OCI-LY7 (cell line): ENCODE measurements around the gene GPRIN1. TPM values are rescaled to one million over a fixed set of nuclear protein-coding genes. Genes with fewer than 3 reads are reported as not detected.
"Not testable (repeated sequence)": the region's sequence is repeated elsewhere in the genome, so short reads cannot be mapped to it uniquely, and the experiment has no call there.

Experiments used
- BruUV-seq: library from RNA; stranded (reverse); fragments of 400-500 nt; replicated peaks from 2 replicates; lab custom pipeline; 2021; lab: Mats Ljungman, UMichigan
- CTCF ChIA-PET: fragments of 300-600 bp; sonication (Branson Sonifier 250); formaldehyde crosslinking; loops from one replicate; lab custom pipeline; 2022; ENCODE audit warnings: antibody characterized with exemption; ENCODE audit not compliant: unreplicated experiment; lab: Charles Lee
- POLR2A ChIA-PET: fragments of 300-600 bp; sonication (Branson Sonifier 250); formaldehyde crosslinking; loops from one replicate; lab custom pipeline; 2022; ENCODE audit warnings: antibody characterized with exemption; lab: Charles Lee
- DNase-seq: peaks from one replicate; pipeline ENCODE4 v3.0.0-alpha.2; 2015; ENCODE audit warnings: low spot score
- H2AFZ ChIP-seq: fragments of 200-600 bp; sonication (generic), shearing (Covaris generic); 2 replicates; pipeline ENCODE4 v1.6.1; 2014; ENCODE audit warnings: mild to moderate bottlenecking, antibody characterized with exemption, low read length, moderate library complexity
- H3K27ac ChIP-seq: fragments of 200-600 bp; sonication (generic); 2 replicates; pipeline ENCODE4 v1.5.1; 2014; ENCODE audit warnings: mixed run types, low read depth, mild to moderate bottlenecking, moderate library complexity, low read length, inconsistent platforms; ENCODE audit not compliant: poor library complexity, severe bottlenecking
- H3K36me3 ChIP-seq: fragments of 200-600 bp; sonication (generic); 2 replicates; pipeline ENCODE4 v1.6.1; 2014; ENCODE audit warnings: mild to moderate bottlenecking, antibody characterized with exemption, low read length, moderate library complexity, mixed read lengths; ENCODE audit not compliant: insufficient read depth
- H3K4me1 ChIP-seq: fragments of 200-600 bp; sonication (generic); 2 replicates; pipeline ENCODE4 v1.5.1; 2014; ENCODE audit warnings: mild to moderate bottlenecking, low read length; ENCODE audit not compliant: insufficient read depth, poor library complexity, severe bottlenecking
- H3K4me2 ChIP-seq: fragments of 200-600 bp; sonication (generic); 2 replicates; pipeline ENCODE4 v1.6.1; 2014; ENCODE audit warnings: mild to moderate bottlenecking, low read length
- H3K4me3 ChIP-seq: fragments of 200-600 bp; sonication (generic); 2 replicates; pipeline ENCODE4 v1.5.1; 2014; ENCODE audit warnings: mild to moderate bottlenecking, low read depth, low read length; ENCODE audit not compliant: poor library complexity, severe bottlenecking
- H3K79me2 ChIP-seq: fragments of 200-600 bp; sonication (generic); 2 replicates; pipeline ENCODE4 v1.6.1; 2016; ENCODE audit warnings: low read depth, mild to moderate bottlenecking, low read length, moderate library complexity, mixed read lengths; ENCODE audit not compliant: insufficient read depth
- H3K9me2 ChIP-seq: fragments of 200-600 bp; sonication (generic); 2 replicates; pipeline ENCODE4 v1.6.1; 2016; ENCODE audit warnings: mild to moderate bottlenecking, low read length, mixed read lengths; ENCODE audit not compliant: insufficient read depth
- H3K9me3 ChIP-seq: fragments of 200-600 bp; sonication (generic); 2 replicates; pipeline ENCODE4 v1.6.1; 2014; ENCODE audit warnings: mild to moderate bottlenecking, mixed run types, low read length, mixed read lengths
- H4K20me1 ChIP-seq: fragments of 200-600 bp; sonication (generic); 2 replicates; pipeline ENCODE4 v1.6.1; 2014; ENCODE audit warnings: mild to moderate bottlenecking, antibody characterized with exemption, low read length, moderate library complexity, mixed read lengths; ENCODE audit not compliant: insufficient read depth
- CTCF ChIP-seq: fragments of 200-600 bp; sonication (generic); conservative IDR thresholded peaks from 2 replicates; pipeline ENCODE4 v1.5.1; 2014; ENCODE audit warnings: mild to moderate bottlenecking, antibody characterized with exemption, low read length, moderate library complexity, mixed read lengths
- EZH2phosphoT487 ChIP-seq: fragments of 200-600 bp; sonication (generic); IDR thresholded peaks from 2 replicates; pipeline ENCODE4 v1.6.1; 2018; ENCODE audit warnings: low read depth, borderline replicate concordance, mild to moderate bottlenecking, mixed run types, antibody characterized with exemption, low read length, moderate library complexity, mixed read lengths
- intact Hi-C: fragments of 100-400 bp; cut with micrococcal nuclease; formaldehyde crosslinking; loops from one replicate; pipeline ENCODE4 v1.10.0; 2022; ENCODE audit not compliant: unreplicated experiment
- total RNA-seq, 2 experiments: library from RNA; depleted of rRNA in 1 of 2; stranded (reverse); fragments of >200 nt in 1 of 2; shearing (Covaris generic) in 1 of 2; gene quantifications; 2 replicates each; pipeline ENCODE4 v1.2.3, GENCODE V29; 2014 to 2022

The GPRIN1 gene
- total RNA-seq, 2 experiments from 2014 or later: 3.8 to 5.3 TPM

GRCh38 chr5:176603091-176603490 lies 6.9 kb downstream of the GPRIN1 start:
- Histone ChIP-seq H3K36me3 (no peaks in the 10 kb centered on the region), H3K4me2 (no peak overlapping the region), H4K20me1 (no peaks in the 10 kb centered on the region), H3K4me3 (no peak overlapping the region), H3K4me1 (no peaks in the 10 kb centered on the region), H3K79me2 (no peaks in the 10 kb centered on the region), H3K9me3 (no peaks in the 10 kb centered on the region), H3K9me2 (no peaks in the 10 kb centered on the region), H3K27ac (no peak overlapping the region), H2AFZ (no peak overlapping the region)
- DNase-seq: no peak
- no TSS peak for BruUV-seq
- POLR2A ChIA-PET: interaction anchor here (0.9 kb wide), 1 partner anchor 24 kb away, joined by 4 read pairs; no protein-coding TSS in a partner anchor
- TF ChIP-seq CTCF (no peak), EZH2phosphoT487 (no peak)
- CTCF ChIA-PET: no interaction called here
- intact Hi-C loops: no loop called here

DNA sequence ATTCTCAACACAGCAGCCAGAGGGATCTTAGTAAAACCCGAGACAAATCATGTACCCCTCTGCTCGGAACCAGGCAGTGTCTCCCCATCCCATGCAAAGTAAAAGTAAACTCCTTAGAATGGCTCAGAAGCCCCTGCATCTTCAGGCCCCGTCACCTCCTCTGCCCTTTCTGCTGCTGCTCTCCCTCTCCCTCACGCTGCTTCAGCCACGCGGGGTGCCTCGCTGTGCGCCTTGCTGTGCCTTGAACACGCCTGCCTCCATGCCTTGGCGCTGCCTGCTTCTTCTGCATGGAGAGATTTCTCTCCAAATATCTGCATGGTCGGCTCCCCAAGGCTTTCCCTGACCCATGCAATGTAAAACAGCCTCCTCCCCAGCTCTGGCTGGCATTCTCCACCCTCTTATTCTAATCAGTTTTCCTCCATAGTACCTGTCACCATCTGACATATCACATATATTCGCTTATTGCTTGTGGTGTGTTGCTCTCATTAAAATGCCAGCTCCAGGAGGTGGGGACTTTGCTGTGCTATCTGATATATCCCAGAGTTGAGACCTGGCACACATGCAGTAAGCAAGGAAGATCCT lies 8.0 kb downstream of the GPRIN1 start:
- Histone ChIP-seq H2AFZ (no peak overlapping the region), H3K9me2 (no peaks in the 10 kb centered on the region), H3K36me3 (no peaks in the 10 kb centered on the region), H3K27ac (no peak overlapping the region), H3K9me3 (no peaks in the 10 kb centered on the region), H3K4me1 (no peaks in the 10 kb centered on the region), H3K4me2 (no peak overlapping the region), H3K4me3 (no peak overlapping the region), H3K79me2 (no peaks in the 10 kb centered on the region), H4K20me1 (no peaks in the 10 kb centered on the region)
- no TSS peak for BruUV-seq
- no peak for DNase-seq
- intact Hi-C loops: no loop called here
- TF ChIP-seq CTCF: no peak
- TF ChIP-seq EZH2phosphoT487: no peak
- CTCF ChIA-PET: no interaction called here
- POLR2A ChIA-PET: interaction anchor here (0.9 kb wide), 1 partner anchor 23 kb away, joined by 4 read pairs; no protein-coding TSS in a partner anchor

GRCh38 chr5:176599749-176600430 lies 10.1 kb downstream of the GPRIN1 start:
- H3K36me3 ChIP-seq, H2AFZ ChIP-seq, H3K9me3 ChIP-seq, BruUV-seq, intact Hi-C loops, H3K4me1 ChIP-seq, CTCF ChIA-PET, H3K27ac ChIP-seq, H4K20me1 ChIP-seq, H3K4me3 ChIP-seq, POLR2A ChIA-PET, DNase-seq, H3K4me2 ChIP-seq, H3K9me2 ChIP-seq, H3K79me2 ChIP-seq: not testable (repeated sequence)
